Right forelimb (tissue), 1 donor: Measurements from ENCODE around the gene LYPD6.
"Not testable (repeated sequence)": the region's sequence is repeated elsewhere in the genome, so short reads cannot be mapped to it uniquely, and the experiment has no call there.

Source experiments
- DNase-seq: peaks from one replicate; pipeline ENCODE4 v3.0.0-alpha.2; 2018

Gene LYPD6

GRCh38 chr2:149330127-149331022, at the start of gene LYPD6:
Gene LYPD6 (plus strand): TSS chr2:149330587. CDS start chr2:149437709, 107,122 bp downstream.
- peak; percentile 84 for DNase-seq

GRCh38 chr2:149281441-149281840, 48.9 kb upstream of the LYPD6 start:
- DNase-seq, result no peak

GRCh38 chr2:149290662-149291061, 39.7 kb upstream of the LYPD6 start:
- no peak for DNase-seq

GRCh38 chr2:149291881-149292280, 38.5 kb upstream of the LYPD6 start:
- DNase-seq, result no peak

- DNase-seq, result no peak
Observed at GRCh38 chr2:149296031-149296430, 34.4 kb upstream of the LYPD6 start.

GRCh38 chr2:149307014-149307413, 23.4 kb upstream of the LYPD6 start:
- no peak for DNase-seq

- no peak for DNase-seq
Observed at GRCh38 chr2:149310349-149310748, 20.0 kb upstream of the LYPD6 start.

GRCh38 chr2:149312039-149312438, 18.3 kb upstream of the LYPD6 start:
- no peak for DNase-seq

- DNase-seq, result no peak
Observed at GRCh38 chr2:149313512-149313972, 16.8 kb upstream of the LYPD6 start.

GRCh38 chr2:149314687-149315086, 15.7 kb upstream of the LYPD6 start:
- DNase-seq, result no peak

- DNase-seq, result no peak
Observed at GRCh38 chr2:149315461-149315860, 14.9 kb upstream of the LYPD6 start.

GRCh38 chr2:149318566-149318965, 11.8 kb upstream of the LYPD6 start:
- DNase-seq, result not testable (repeated sequence)

- DNase-seq, result no peak
Observed at GRCh38 chr2:149320362-149320761, 10.0 kb upstream of the LYPD6 start.

GRCh38 chr2:149329068-149329467, 1.3 kb upstream of the LYPD6 start:
- DNase-seq, result no peak

- no peak for DNase-seq
Observed at GRCh38 chr2:149329489-149330126, 779 bp upstream of the LYPD6 start.

- DNase-seq, result no peak
Observed at GRCh38 chr2:149331023-149331400, 625 bp downstream of the LYPD6 start.

GRCh38 chr2:149332364-149332763, 2.0 kb downstream of the LYPD6 start:
- DNase-seq, result no peak

GRCh38 chr2:149333636-149334035, 3.2 kb downstream of the LYPD6 start:
- no peak for DNase-seq

- DNase-seq, result no peak
Observed at GRCh38 chr2:149334156-149334555, 3.8 kb downstream of the LYPD6 start.

GRCh38 chr2:149339324-149339723, 8.9 kb downstream of the LYPD6 start:
- DNase-seq, result no peak

GRCh38 chr2:149342509-149342908, 12.1 kb downstream of the LYPD6 start:
- no peak for DNase-seq

GRCh38 chr2:149344105-149344504, 13.7 kb downstream of the LYPD6 start:
- DNase-seq, result no peak

- no peak for DNase-seq
Observed at GRCh38 chr2:149346272-149346671, 15.9 kb downstream of the LYPD6 start.

GRCh38 chr2:149348291-149348690, 17.9 kb downstream of the LYPD6 start:
- no peak for DNase-seq
